Liver (tissue), 9 donors: Measurements from ENCODE around the gene FAU. TPM values are rescaled to one million over a fixed set of nuclear protein-coding genes. Genes with fewer than 3 reads are reported as not detected.

Experiments used
- DNase-seq: peaks from one replicate; pipeline ENCODE4 v3.0.0-alpha.2; 2017; ENCODE audit warnings: low spot score
- H3K27ac ChIP-seq, 2 donors: one replicate each; pipeline ENCODE4 v1.7.0; 2013; ENCODE audit warnings: inconsistent platforms in 2 of 2, low read length in 2 of 2, control low read depth in 1 of 2, low read depth in 1 of 2, mild to moderate bottlenecking in 1 of 2
- H3K27me3 ChIP-seq, 4 donors: one replicate each; pipeline versions ENCODE4 v1.6.1 to v1.7.0; 2013; ENCODE audit warnings: low read length in 3 of 4, inconsistent platforms in 1 of 4, mild to moderate bottlenecking in 1 of 4, moderate library complexity in 1 of 4; ENCODE audit not compliant: control insufficient read depth in 4 of 4, insufficient read depth in 4 of 4
- H3K36me3 ChIP-seq, 4 donors: one replicate each; pipeline versions ENCODE4 v1.6.1 to v1.7.0; 2013; ENCODE audit warnings: low read length in 3 of 4, mild to moderate bottlenecking in 3 of 4, low read depth in 1 of 4, moderate library complexity in 1 of 4; ENCODE audit not compliant: control insufficient read depth in 4 of 4, insufficient read depth in 3 of 4
- H3K4me1 ChIP-seq, 4 donors: one replicate each; pipeline versions ENCODE4 v1.6.1 to v1.7.0; 2013; ENCODE audit warnings: low read length in 3 of 4, mild to moderate bottlenecking in 3 of 4, moderate library complexity in 1 of 4; ENCODE audit not compliant: control insufficient read depth in 4 of 4, insufficient read depth in 4 of 4
- H3K4me3 ChIP-seq, 3 donors: one replicate each; pipeline versions ENCODE4 v1.6.1 to v1.7.0; 2013; ENCODE audit warnings: low read length in 3 of 3, control low read depth in 1 of 3, low read depth in 1 of 3, mild to moderate bottlenecking in 1 of 3
- H3K9ac ChIP-seq, 2 donors: one replicate each; pipeline ENCODE4 v1.7.0; 2013; ENCODE audit warnings: low read length in 2 of 2, mild to moderate bottlenecking in 2 of 2, moderate library complexity in 2 of 2, control low read depth in 1 of 2, low read depth in 1 of 2
- H3K9me3 ChIP-seq, 4 donors: one replicate each; pipeline versions ENCODE4 v1.6.1 to v1.7.0; 2013; ENCODE audit warnings: low read length in 3 of 4; ENCODE audit not compliant: control insufficient read depth in 4 of 4
- ATF3 ChIP-seq: IDR thresholded peaks from 2 replicates; pipeline ENCODE4 v1.6.1; 2016; ENCODE audit warnings: antibody characterized with exemption
- EGR1 ChIP-seq, 2 donors: IDR thresholded peaks; 2 replicates each; pipeline ENCODE4 v1.6.1; 2016 to 2018; ENCODE audit warnings: antibody characterized with exemption in 2 of 2, low read depth in 2 of 2
- FOXA1 ChIP-seq: IDR thresholded peaks from 2 replicates; pipeline ENCODE4 v1.6.1; 2016; ENCODE audit warnings: antibody characterized with exemption
- FOXA2 ChIP-seq: IDR thresholded peaks from 2 replicates; pipeline ENCODE4 v1.6.1; 2016; ENCODE audit warnings: antibody characterized with exemption
- GABPA ChIP-seq, 2 donors: IDR thresholded peaks in 1 of 2; conservative IDR thresholded peaks in 1 of 2; 2 replicates each; pipeline ENCODE4 v1.6.1; 2016; ENCODE audit warnings: antibody characterized with exemption in 2 of 2, mild to moderate bottlenecking in 1 of 2, moderate library complexity in 1 of 2
- HNF4A ChIP-seq, 2 donors: conservative IDR thresholded peaks; 2 replicates each; pipeline ENCODE4 v1.6.1; 2016; ENCODE audit warnings: antibody characterized with exemption in 2 of 2, mild to moderate bottlenecking in 2 of 2
- HNF4G ChIP-seq: IDR thresholded peaks from 2 replicates; pipeline ENCODE4 v1.6.1; 2016; ENCODE audit warnings: antibody characterized with exemption
- JUND ChIP-seq, 2 donors: IDR thresholded peaks; 2 replicates each; pipeline ENCODE4 v1.6.1; 2016; ENCODE audit warnings: antibody characterized with exemption in 2 of 2
- MAX ChIP-seq: IDR thresholded peaks from 2 replicates; pipeline ENCODE4 v1.6.1; 2016; ENCODE audit warnings: antibody characterized with exemption
- NR2F2 ChIP-seq: IDR thresholded peaks from 2 replicates; pipeline ENCODE4 v1.6.1; 2016; ENCODE audit warnings: antibody characterized with exemption
- RAD21 ChIP-seq, 2 donors: IDR thresholded peaks; 2 replicates each; pipeline ENCODE4 v1.6.1; 2016; ENCODE audit warnings: antibody characterized with exemption in 2 of 2, mild to moderate bottlenecking in 2 of 2
- RXRA ChIP-seq, 2 donors: IDR thresholded peaks; 2 replicates each; pipeline ENCODE4 v1.6.1; 2017 to 2018; ENCODE audit warnings: antibody characterized with exemption in 2 of 2, mild to moderate bottlenecking in 1 of 2
- SP1 ChIP-seq: IDR thresholded peaks from 2 replicates; pipeline ENCODE4 v1.6.1; 2018; ENCODE audit warnings: antibody characterized with exemption, mild to moderate bottlenecking
- TAF1 ChIP-seq: conservative IDR thresholded peaks from 2 replicates; pipeline ENCODE4 v1.6.1; 2016; ENCODE audit warnings: antibody characterized with exemption, mild to moderate bottlenecking
- YY1 ChIP-seq: IDR thresholded peaks from 2 replicates; pipeline ENCODE4 v1.6.1; 2016; ENCODE audit warnings: antibody characterized with exemption, mild to moderate bottlenecking
- WGBS: extraction: QIAGEN DNeasy Blood & Tissue Kit; methylation state at CpG from one replicate; pipeline ENCODE4 v1.1.7; 2013; 5-methylcytosine and 5-hydroxymethylcytosine counted together
- polyA plus RNA-seq, 2 donors: library from polyadenylated mRNA; stranded (reverse) in 1 of 2; unstranded in 1 of 2; fragments of 200-250 nt in 1 of 2; fragments of >200 nt in 1 of 2; fragmentation: Nextera tagmentation in 1 of 2; extraction: Ambion mirVana in 1 of 2; gene quantifications; one replicate each; pipeline versions ENCODE4 v1.2.1 to v1.2.3, GENCODE V29; 2013 to 2015
- total RNA-seq, 2 donors: library from RNA; depleted of rRNA; stranded (reverse); fragments of >200 nt; gene quantifications; one replicate each; pipeline ENCODE4 v1.2.3, GENCODE V29; 2014
- TF ChIP-seq, protein P1 (sequence below): fragments of 150-350 bp; IDR thresholded peaks from 2 replicates; pipeline ENCODE4 v1.5.1; 2017; ENCODE audit warnings: improper control_type of control experiment, low read depth, low read length; ENCODE audit not compliant: missing input control
- TF ChIP-seq, protein P2 (sequence below): IDR thresholded peaks from 2 replicates; pipeline ENCODE4 v1.6.1; 2016; ENCODE audit warnings: antibody characterized with exemption
- TF ChIP-seq, protein P3 (sequence below): IDR thresholded peaks from 2 replicates; pipeline ENCODE4 v1.6.1; 2016; ENCODE audit warnings: antibody characterized with exemption, mild to moderate bottlenecking
- donor health status: healthy.
- donor health status: healthy.
- donor health status: healthy.
- donor health status: healthy.
- donor health status: healthy.

The FAU gene
- total and polyA plus RNA-seq, 4 donors: 199 to 535 (median 362) TPM

DNA sequence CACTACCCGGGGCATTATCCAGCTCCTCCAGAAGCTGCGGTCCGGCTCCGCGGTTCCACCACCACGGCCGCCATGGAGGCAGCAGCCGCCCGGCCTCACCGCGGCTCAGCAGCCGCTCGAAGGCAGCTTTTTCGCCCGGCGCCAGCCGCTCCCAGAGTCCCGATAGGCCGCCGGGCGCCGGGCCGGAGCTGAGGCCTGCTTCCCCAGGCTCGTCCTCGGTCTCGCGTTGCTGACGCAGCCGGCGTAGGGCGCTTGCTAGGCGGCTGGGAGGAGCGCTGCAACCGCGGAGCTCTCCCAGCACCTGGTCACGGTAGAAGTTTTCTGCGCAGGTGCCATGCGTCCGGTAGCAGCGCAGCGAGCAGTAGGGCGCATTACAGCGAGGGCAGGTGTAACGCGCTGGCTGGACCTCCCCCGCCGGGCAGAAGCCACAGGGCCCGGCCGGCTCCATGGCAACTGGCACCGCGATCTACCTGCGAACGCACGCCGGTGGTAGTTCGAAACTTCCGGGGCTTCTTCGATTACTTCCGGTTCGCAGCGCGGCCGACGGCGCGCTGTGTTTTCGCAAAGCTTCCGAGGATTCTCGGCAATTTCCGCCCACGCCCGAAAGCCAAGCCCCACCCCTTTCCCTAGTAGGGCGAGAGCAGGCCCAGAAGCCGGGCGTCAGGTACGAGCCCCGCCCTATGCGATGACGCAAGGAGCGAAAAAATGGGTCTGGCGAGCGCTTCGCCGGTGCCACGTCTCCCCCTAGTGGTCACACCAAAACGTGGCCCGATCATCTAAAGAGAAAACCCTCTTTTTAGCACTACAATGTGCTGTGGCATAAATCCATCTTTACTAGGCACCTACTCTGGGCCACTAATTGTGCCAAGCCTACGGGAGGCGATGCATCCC lies 4.5 kb downstream of the FAU start, which contains the start of gene ZNHIT2:
TSS of gene ZNHIT2 (minus strand) at position 496 of the 891 bp plus-strand sequence. CDS start at position 448, 48 bp downstream.
- Histone ChIP-seq H3K9me3 (no peaks in the 10 kb centered on the region), H3K27me3 (no peaks in the 10 kb centered on the region), H3K36me3 (peaks cover 9 to 19% (median 17%) of the 10 kb centered on the region in 4 donors), H3K9ac (peak within 1 kb of the TSS; percentile 47 to 82), H3K4me1 (peaks cover 20 to 74% (median 57%) of the 10 kb centered on the region in 4 donors), H3K27ac (peak within 1 kb of the TSS; percentile 89 to 90), H3K4me3 (peak within 1 kb of the TSS; percentile 81 to 95 (median 90))
- TF ChIP-seq FOXA1: peak; percentile 16
- TF ChIP-seq JUND (IDR thresholded peaks at IDR 0.05): peak in 1 of 2 donors; percentile 64
- TF ChIP-seq, protein P1, sequence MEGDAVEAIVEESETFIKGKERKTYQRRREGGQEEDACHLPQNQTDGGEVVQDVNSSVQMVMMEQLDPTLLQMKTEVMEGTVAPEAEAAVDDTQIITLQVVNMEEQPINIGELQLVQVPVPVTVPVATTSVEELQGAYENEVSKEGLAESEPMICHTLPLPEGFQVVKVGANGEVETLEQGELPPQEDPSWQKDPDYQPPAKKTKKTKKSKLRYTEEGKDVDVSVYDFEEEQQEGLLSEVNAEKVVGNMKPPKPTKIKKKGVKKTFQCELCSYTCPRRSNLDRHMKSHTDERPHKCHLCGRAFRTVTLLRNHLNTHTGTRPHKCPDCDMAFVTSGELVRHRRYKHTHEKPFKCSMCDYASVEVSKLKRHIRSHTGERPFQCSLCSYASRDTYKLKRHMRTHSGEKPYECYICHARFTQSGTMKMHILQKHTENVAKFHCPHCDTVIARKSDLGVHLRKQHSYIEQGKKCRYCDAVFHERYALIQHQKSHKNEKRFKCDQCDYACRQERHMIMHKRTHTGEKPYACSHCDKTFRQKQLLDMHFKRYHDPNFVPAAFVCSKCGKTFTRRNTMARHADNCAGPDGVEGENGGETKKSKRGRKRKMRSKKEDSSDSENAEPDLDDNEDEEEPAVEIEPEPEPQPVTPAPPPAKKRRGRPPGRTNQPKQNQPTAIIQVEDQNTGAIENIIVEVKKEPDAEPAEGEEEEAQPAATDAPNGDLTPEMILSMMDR: peak; percentile 96
- peak; percentile 48 for TF ChIP-seq FOXA2
- TF ChIP-seq RXRA (IDR thresholded peaks at IDR 0.05): peak; percentile 35 to 52
- peak; percentile 97 to 99 for TF ChIP-seq GABPA (IDR thresholded peaks at IDR 0.05 in 1 of 2, conservative IDR thresholded peaks at IDR 0.05 in 1 of 2)
- TF ChIP-seq NR2F2: no peak
- TF ChIP-seq ATF3: peak; percentile 96
- TF ChIP-seq, protein P2, sequence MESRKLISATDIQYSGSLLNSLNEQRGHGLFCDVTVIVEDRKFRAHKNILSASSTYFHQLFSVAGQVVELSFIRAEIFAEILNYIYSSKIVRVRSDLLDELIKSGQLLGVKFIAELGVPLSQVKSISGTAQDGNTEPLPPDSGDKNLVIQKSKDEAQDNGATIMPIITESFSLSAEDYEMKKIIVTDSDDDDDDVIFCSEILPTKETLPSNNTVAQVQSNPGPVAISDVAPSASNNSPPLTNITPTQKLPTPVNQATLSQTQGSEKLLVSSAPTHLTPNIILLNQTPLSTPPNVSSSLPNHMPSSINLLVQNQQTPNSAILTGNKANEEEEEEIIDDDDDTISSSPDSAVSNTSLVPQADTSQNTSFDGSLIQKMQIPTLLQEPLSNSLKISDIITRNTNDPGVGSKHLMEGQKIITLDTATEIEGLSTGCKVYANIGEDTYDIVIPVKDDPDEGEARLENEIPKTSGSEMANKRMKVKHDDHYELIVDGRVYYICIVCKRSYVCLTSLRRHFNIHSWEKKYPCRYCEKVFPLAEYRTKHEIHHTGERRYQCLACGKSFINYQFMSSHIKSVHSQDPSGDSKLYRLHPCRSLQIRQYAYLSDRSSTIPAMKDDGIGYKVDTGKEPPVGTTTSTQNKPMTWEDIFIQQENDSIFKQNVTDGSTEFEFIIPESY: peak; percentile 90
- TF ChIP-seq, protein P3, sequence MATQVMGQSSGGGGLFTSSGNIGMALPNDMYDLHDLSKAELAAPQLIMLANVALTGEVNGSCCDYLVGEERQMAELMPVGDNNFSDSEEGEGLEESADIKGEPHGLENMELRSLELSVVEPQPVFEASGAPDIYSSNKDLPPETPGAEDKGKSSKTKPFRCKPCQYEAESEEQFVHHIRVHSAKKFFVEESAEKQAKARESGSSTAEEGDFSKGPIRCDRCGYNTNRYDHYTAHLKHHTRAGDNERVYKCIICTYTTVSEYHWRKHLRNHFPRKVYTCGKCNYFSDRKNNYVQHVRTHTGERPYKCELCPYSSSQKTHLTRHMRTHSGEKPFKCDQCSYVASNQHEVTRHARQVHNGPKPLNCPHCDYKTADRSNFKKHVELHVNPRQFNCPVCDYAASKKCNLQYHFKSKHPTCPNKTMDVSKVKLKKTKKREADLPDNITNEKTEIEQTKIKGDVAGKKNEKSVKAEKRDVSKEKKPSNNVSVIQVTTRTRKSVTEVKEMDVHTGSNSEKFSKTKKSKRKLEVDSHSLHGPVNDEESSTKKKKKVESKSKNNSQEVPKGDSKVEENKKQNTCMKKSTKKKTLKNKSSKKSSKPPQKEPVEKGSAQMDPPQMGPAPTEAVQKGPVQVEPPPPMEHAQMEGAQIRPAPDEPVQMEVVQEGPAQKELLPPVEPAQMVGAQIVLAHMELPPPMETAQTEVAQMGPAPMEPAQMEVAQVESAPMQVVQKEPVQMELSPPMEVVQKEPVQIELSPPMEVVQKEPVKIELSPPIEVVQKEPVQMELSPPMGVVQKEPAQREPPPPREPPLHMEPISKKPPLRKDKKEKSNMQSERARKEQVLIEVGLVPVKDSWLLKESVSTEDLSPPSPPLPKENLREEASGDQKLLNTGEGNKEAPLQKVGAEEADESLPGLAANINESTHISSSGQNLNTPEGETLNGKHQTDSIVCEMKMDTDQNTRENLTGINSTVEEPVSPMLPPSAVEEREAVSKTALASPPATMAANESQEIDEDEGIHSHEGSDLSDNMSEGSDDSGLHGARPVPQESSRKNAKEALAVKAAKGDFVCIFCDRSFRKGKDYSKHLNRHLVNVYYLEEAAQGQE: peak; percentile 16
- peak; percentile 95 to 98 for TF ChIP-seq RAD21 (IDR thresholded peaks at IDR 0.05)
- TF ChIP-seq SP1: peak; percentile 75
- TF ChIP-seq EGR1 (IDR thresholded peaks at IDR 0.05; ENCODE audit: low read depth in 2 of 2): peak; percentile 93 to 96
- TF ChIP-seq YY1: peak; percentile 80
- peak; percentile 87 for TF ChIP-seq MAX
- TF ChIP-seq HNF4A (conservative IDR thresholded peaks at IDR 0.05): peak in 1 of 2 donors; percentile 11
- TF ChIP-seq HNF4G: no peak
- TF ChIP-seq TAF1: no peak
- under 1% methylated on average over 89 of the region's 89 CpGs for WGBS
- DNase-seq: peak; percentile 99
